SK-N-SH treated with all-trans-retinoic acid at 6 μM for 48 hours (cell line): ENCODE measurements around the gene PTPN1.

Experiments
- ARNTL ChIP-seq: fragments of 450-650 bp; formaldehyde crosslinking; IDR thresholded peaks from 2 replicates; pipeline ENCODE4 v1.5.0; 2020; ENCODE audit warnings: low read depth, mild to moderate bottlenecking, moderate library complexity, borderline replicate concordance
- BACH2 ChIP-seq: fragments of 250-450 bp; sonication (Bioruptor Pico); IDR thresholded peaks from 2 replicates; pipeline ENCODE4 v1.9.0; 2021; ENCODE audit warnings: mild to moderate bottlenecking, borderline replicate concordance
- CSDC2 ChIP-seq: fragments of 250-450 bp; sonication (Bioruptor Pico); IDR thresholded peaks from 2 replicates; pipeline ENCODE4 v1.5.0; 2020; ENCODE audit warnings: mild to moderate bottlenecking, moderate library complexity
- PATZ1 ChIP-seq: fragments of 250-450 bp; sonication (Bioruptor Pico); IDR thresholded peaks from 2 replicates; pipeline ENCODE4 v1.8.0; 2020; ENCODE audit warnings: mild to moderate bottlenecking, moderate library complexity, borderline replicate concordance
- RARB ChIP-seq: fragments of 250-450 bp; sonication (Bioruptor Pico); IDR thresholded peaks from 2 replicates; pipeline ENCODE4 v1.8.0; 2021; ENCODE audit warnings: mild to moderate bottlenecking, moderate library complexity
- ZFP3 ChIP-seq: fragments of 250-450 bp; sonication (Bioruptor Pico); IDR thresholded peaks from 2 replicates; pipeline ENCODE4 v1.5.0; 2020; ENCODE audit warnings: mild to moderate bottlenecking, moderate library complexity
- ZNF70 ChIP-seq: fragments of 450-650 bp; formaldehyde crosslinking; IDR thresholded peaks from 2 replicates; pipeline ENCODE4 v1.5.0; 2020; ENCODE audit warnings: mild to moderate bottlenecking, moderate library complexity

- TF ChIP-seq CSDC2 (CRISPR knock-in tag), result no peak
- TF ChIP-seq RARB, result no peak
- no peak for TF ChIP-seq BACH2
- no peak for TF ChIP-seq ZFP3 (CRISPR knock-in tag)
- TF ChIP-seq PATZ1, result no peak
- TF ChIP-seq ZNF70 (CRISPR knock-in tag), result no peak
- no peak for TF ChIP-seq ARNTL (CRISPR knock-in tag)
These were observed 52.1 kb downstream of the PTPN1 start for GRCh38 chr20:50562262-50562701.
